Measurements from ENCODE around the gene SERPINA6.
"Not testable (repeated sequence)": the region's sequence is repeated elsewhere in the genome, so short reads cannot be mapped to it uniquely, and the experiment has no call there.

The SERPINA6 gene

GRCh38 chr14:94328196-94328595 is 5.1 kb upstream of the SERPINA6 start:
- ATAC-seq: no peak
- no peak for DNase-seq

GRCh38 chr14:94321421-94322271 is 1.5 kb downstream of the SERPINA6 start:
- DNase-seq (no peak), ATAC-seq (no peak)

DNA sequence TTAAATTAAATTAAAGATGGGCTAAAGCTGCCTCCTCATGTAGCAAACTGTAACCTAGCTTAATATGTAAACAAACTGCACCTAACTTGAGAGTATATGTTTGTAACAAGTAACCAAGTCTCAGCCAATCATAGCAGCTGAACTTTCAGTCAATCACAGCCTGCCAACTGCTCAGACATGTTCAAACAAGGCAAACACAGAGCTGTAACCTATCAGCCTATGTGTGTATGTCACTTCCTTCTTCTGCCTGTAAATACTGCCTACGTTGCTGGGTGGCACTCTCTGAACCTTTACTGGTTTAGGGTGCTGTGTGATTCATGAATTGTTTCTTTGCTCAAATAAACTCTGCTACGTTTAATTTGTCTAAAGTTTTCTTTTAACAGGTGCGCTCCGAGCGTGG is 2.9 kb downstream of the SERPINA6 start:
- no peak for DNase-seq
- ATAC-seq: no peak

DNA sequence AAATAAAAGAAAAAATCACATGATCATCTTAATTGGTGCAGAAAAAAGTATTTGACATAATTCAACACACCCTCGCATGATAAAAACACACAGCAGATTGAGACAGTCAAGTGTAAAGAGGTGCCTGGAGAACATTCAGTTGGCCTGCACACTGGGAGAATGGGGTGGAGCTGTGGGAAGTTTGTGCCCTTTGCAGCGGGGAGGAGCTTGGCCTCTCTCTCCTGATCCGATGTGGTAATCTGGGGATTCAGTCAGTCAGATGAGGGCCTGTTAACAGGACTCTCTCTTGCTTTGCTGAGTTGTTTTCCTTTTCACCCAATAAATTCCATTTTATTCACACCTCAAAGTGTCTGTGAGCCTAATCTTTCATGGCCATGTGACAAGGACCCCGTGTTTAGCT is 5.9 kb downstream of the SERPINA6 start:
- no peak for ATAC-seq
- no peak for DNase-seq

- no peak for DNase-seq
- ATAC-seq: no peak
These were observed 6.4 kb downstream of the SERPINA6 start for GRCh38 chr14:94316692-94317091.

DNA sequence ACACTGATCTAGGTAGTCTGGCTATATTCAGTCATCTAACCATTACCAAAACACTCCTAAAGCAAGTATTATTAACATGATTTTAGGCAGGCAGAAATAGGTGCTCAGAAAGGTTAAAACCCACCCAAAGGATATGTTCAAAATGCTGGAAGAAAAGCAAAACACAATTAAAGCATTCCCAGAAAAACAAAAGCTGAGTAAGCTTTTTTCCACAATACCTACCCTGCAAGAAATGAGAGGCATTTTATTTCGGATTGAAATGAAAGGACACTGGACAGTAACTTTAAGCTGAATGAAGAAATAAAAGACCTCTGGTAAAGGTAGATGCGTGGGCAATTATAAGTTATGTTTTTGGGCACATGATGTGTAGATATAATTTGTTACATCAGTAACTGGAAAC is 8.2 kb downstream of the SERPINA6 start:
- no peak for DNase-seq
- no peak for ATAC-seq

DNA sequence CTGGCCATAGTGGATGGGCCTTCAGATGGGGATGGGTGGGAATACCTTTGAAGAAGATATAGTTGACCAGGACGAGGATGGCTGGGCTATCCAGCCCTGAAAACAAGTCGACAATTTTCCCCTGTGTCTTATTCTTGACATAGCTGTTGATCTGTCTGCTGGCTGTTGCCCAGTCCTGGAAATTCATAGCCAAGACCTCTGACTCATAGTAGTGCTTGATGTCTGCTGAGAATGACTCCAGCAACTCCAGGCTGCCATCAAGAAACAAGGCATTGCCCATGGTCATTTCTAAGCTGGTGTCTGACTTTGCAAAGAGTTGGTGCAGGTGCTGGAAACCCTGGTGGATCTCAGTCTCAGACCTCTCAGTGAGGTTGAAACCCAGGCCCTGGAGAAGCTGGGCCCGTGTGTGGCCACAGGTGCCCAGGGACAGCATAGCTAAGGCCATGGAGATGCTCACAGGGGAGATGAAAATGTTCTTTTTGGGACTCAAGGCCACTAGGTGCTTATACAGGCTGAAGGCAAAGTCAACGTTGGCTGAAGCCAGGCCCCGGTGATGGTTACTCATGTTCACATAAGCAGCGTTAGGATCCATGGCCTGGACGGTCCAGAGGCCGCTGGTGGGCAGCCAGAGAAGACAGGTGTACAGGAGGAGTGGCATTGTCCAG is 9.0 kb downstream of the SERPINA6 start:
- ATAC-seq (no peak), DNase-seq (no peak)

DNA sequence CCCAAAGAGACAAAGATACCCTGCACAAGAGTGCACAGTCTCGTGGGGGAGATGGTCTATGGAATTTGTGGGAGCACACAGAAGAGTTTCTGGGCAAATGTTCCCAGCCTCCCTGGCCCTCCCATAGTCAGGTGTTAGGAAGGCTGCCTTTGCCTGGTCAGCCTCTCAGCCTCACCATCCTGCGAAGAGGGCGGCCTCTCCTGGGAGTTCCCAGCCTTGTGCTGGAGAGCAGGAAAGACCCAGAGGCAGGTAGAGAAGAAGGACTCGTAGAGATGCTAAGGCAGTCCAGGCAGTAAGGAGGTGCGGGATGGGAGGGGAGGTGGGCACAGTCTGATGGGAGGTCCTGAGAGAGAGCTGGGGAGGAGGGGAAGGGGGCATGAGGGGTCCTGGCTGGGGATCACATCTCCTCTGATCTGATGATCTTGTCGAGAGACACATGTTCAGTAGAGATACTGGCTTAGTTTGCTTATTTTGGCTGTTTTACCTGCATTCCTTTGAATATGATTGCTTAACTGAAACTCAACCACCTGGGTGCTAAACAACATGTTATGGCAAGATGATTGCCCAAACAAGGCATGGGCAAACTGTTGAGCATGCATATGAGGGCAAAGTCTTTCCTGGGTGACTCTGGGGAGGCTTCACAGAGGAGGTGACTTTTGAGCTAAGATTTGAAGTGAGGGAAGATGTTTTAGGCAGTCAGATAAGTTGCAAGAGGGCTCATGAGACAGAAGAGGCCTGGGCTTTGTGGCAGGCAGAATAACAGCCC is 10.5 kb downstream of the SERPINA6 start:
- ATAC-seq (no peak), DNase-seq (no peak)

GRCh38 chr14:94310248-94310647 is 12.9 kb downstream of the SERPINA6 start:
- DNase-seq (no peak), ATAC-seq (no peak)

- ATAC-seq (no peak), DNase-seq (no peak)
These were observed 13.4 kb downstream of the SERPINA6 start for GRCh38 chr14:94309721-94310120.

- ATAC-seq (no peak), DNase-seq (no peak)
These were observed 15.6 kb downstream of the SERPINA6 start for GRCh38 chr14:94307410-94307992.

DNA sequence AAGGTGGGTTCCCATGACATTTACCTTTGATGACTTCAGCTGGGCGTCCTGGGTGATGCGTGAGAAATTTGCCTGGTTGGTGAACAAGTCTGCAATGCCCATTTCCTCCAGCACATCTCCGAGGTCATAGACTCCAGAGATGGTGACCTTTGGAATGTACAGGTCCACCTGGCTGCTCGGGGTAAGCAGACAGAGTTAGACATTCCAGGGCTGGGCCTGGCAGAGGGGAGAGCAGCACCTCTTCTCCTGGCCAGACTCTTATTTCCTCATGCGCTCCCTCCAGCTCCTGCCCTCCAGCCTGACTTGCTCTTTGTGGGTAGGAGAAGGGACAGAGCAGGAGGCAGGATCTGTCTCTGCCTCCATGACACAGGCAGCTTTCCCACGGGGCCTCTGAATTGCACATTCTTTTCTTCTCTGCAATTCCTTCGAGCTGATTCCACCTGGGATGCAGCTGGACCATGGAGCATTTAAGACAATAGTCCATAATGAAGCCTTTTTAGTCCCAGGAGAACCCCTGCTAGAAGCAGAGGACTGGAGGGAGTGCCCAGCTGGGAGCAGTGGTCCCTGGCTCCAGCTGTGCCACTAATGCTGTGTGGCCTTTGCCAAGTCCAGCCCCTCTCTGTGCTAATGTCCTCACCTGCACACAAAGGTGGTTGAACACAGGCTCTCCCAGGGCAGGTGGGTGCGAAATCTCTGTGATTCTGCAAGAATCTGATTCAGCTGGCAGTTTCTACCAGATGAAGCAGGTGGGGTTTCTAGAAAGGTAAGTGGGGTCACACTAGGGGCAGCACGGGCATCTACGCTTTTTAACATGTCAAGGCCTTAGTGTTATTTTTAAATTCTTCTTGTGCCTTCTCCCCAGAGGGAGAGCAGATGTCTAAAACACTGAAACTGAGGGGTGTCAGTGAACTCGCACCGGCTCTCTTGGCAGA is 16.8 kb downstream of the SERPINA6 start:
- DNase-seq: no peak
- no peak for ATAC-seq

GRCh38 chr14:94305620-94306019 is 17.5 kb downstream of the SERPINA6 start:
- no peak for ATAC-seq
- DNase-seq: no peak

GRCh38 chr14:94304243-94304642 is 18.9 kb downstream of the SERPINA6 start:
- no peak for DNase-seq
- no peak for ATAC-seq

GRCh38 chr14:94303111-94303510 is 20.0 kb downstream of the SERPINA6 start:
- no peak for ATAC-seq
- DNase-seq: no peak

GRCh38 chr14:94298130-94298529 is 25.0 kb downstream of the SERPINA6 start:
- DNase-seq: no peak
- no peak for ATAC-seq

DNA sequence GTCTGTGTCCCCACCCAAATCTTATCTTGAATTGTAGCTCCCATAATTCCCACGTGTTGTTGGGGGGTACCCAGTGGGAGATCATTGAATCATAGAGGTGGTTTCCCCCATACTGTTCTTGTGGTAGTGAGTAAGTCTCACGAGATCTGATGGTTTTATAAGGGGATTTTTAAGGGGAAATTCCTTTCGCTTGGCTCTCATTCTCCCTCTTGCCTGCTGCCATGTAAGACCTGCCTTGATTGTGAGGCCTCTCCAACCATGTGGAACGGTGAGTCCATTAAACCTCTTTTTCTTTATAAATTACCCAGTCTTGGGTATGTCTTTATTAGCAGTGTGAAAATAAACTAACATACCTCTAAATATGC is 27.0 kb downstream of the SERPINA6 start:
- not testable (repeated sequence) for DNase-seq, ATAC-seq

DNA sequence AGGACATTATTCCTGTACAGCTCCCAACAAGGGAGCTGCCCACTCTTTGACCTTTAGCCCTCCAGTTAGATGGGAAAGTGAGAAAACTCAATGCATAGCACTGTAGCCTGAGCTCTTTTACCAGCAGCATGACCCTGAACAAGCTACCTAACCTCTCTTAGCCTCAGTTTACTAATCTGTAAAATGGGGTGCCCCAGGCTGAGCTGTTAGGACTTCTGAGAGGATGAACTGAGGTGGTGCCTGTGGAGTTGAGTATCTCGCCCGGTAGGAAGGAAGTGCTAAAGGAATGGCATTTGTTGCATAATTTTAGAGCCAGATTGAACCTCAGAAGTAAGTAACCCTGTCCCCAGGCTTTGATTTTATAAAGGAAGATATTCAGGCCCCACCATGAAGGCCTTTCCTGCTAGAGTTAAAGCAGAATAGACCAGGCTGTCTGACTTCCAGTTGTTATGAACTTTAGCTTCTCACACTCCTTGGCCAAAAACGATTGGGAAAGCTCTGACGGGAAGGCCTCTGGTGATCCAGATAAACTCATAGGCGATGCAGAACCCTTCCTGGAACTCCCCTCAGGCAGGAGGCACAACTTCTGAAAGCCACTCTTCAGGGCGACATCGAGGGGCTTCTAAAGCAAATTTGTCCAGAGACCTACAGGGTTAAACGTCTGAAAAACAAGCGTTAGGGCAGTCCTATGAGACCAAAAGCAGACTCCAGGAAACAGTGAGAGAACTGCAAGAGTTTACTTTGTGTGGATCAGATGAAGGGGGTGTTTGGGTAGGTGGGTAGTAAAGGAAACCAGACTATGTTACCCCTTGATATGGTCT is 27.6 kb downstream of the SERPINA6 start:
- DNase-seq (no peak), ATAC-seq (no peak)

GRCh38 chr14:94293578-94293924 is 29.6 kb downstream of the SERPINA6 start:
- DNase-seq: no peak

GRCh38 chr14:94292872-94293577 is 30.1 kb downstream of the SERPINA6 start, which contains the start of gene SERPINA10:
SERPINA10 (minus strand) TSS chr14:94293268; CDS start chr14:94290593, 2,675 bp downstream.
- ATAC-seq (no peak), DNase-seq (no peak)

More at GRCh38 chr14:94293578-94293924, 29.6 kb downstream of the SERPINA6 start:
- ATAC-seq: no peak
